BE2C (cell line): ENCODE results near the gene CD82.

ENCODE experiments used
- DNase-seq: peaks from one replicate; pipeline ENCODE4 v3.0.0-alpha.2; 2020
- H3K27me3 ChIP-seq: fragments of 250-450 bp; sonication (Bioruptor Pico); 2 replicates; pipeline ENCODE4 v1.5.1; 2020; ENCODE audit warnings: mild to moderate bottlenecking
- H3K36me3 ChIP-seq: fragments of 250-450 bp; sonication (Bioruptor Pico); 2 replicates; pipeline ENCODE4 v1.5.1; 2020; ENCODE audit warnings: mild to moderate bottlenecking
- H3K4me1 ChIP-seq: fragments of 250-450 bp; sonication (Bioruptor Pico); 2 replicates; pipeline ENCODE4 v1.5.1; 2020
- H3K4me3 ChIP-seq: 2 replicates; pipeline ENCODE4 v1.5.1; 2011; ENCODE audit warnings: low read depth, low read length
- H3K9me3 ChIP-seq: fragments of 250-450 bp; sonication (Bioruptor Pico); 2 replicates; pipeline ENCODE4 v1.5.1; 2020
- CTCF ChIP-seq: IDR thresholded peaks from 2 replicates; pipeline ENCODE4 v1.5.1; 2012; ENCODE audit warnings: mild to moderate bottlenecking, low read depth, low read length

The CD82 gene

GRCh38 chr11:44604171-44604581 is 38.7 kb downstream of the CD82 start:
- no peak for TF ChIP-seq CTCF
- Histone ChIP-seq H3K4me3 (no peak overlapping the region), H3K27me3 (no peaks in the 10 kb centered on the region), H3K9me3 (no peaks in the 10 kb centered on the region), H3K4me1 (no peaks in the 10 kb centered on the region), H3K36me3 (no peaks in the 10 kb centered on the region)
- no peak for DNase-seq

- Histone ChIP-seq H3K27me3 (no peaks in the 10 kb centered on the region), H3K9me3 (no peaks in the 10 kb centered on the region), H3K36me3 (no peaks in the 10 kb centered on the region), H3K4me1 (no peaks in the 10 kb centered on the region), H3K4me3 (no peak overlapping the region)
- DNase-seq = no peak
- no peak for TF ChIP-seq CTCF
These were observed 39.7 kb downstream of the CD82 start for GRCh38 chr11:44605068-44605708.

GRCh38 chr11:44605965-44606364 is 40.5 kb downstream of the CD82 start:
- DNase-seq = no peak
- H3K36me3 ChIP-seq = no peaks in the 10 kb centered on the region
- H3K9me3 ChIP-seq = no peaks in the 10 kb centered on the region
- no peak overlapping the region for H3K4me3 ChIP-seq
- H3K27me3 ChIP-seq = no peaks in the 10 kb centered on the region
- no peak for TF ChIP-seq CTCF
- no peaks in the 10 kb centered on the region for H3K4me1 ChIP-seq

GRCh38 chr11:44606472-44606871 is 41.0 kb downstream of the CD82 start:
- H3K27me3 ChIP-seq = no peaks in the 10 kb centered on the region
- no peaks in the 10 kb centered on the region for H3K36me3 ChIP-seq
- no peaks in the 10 kb centered on the region for H3K9me3 ChIP-seq
- H3K4me3 ChIP-seq = no peak overlapping the region
- DNase-seq = no peak
- TF ChIP-seq CTCF = no peak
- H3K4me1 ChIP-seq = no peaks in the 10 kb centered on the region

- no peak for TF ChIP-seq CTCF
- H3K4me1 ChIP-seq = no peaks in the 10 kb centered on the region
- H3K27me3 ChIP-seq = no peaks in the 10 kb centered on the region
- DNase-seq = no peak
- no peaks in the 10 kb centered on the region for H3K36me3 ChIP-seq
- H3K4me3 ChIP-seq = no peak overlapping the region
- no peaks in the 10 kb centered on the region for H3K9me3 ChIP-seq
These were observed 42.0 kb downstream of the CD82 start for GRCh38 chr11:44607319-44607962.

GRCh38 chr11:44607987-44608386 is 42.5 kb downstream of the CD82 start:
- Histone ChIP-seq H3K36me3 (no peaks in the 10 kb centered on the region), H3K4me3 (no peak overlapping the region), H3K9me3 (no peaks in the 10 kb centered on the region), H3K4me1 (no peaks in the 10 kb centered on the region), H3K27me3 (no peaks in the 10 kb centered on the region)
- no peak for TF ChIP-seq CTCF
- no peak for DNase-seq
